Activated naive CD4-positive, alpha-beta T cell treated with Interleukin-2 at 50 U/mL for 16 hours (primary cell): ENCODE results near the gene NADSYN1.
"Not testable (repeated sequence)": the region's sequence is repeated elsewhere in the genome, so short reads cannot be mapped to it uniquely, and the experiment has no call there.

Source experiments
- DNase-seq: peaks from one replicate; pipeline ENCODE4 v3.0.0-alpha.2; 2020

NADSYN1 gene

GRCh38 chr11:71495286-71496230, 42.6 kb downstream of the NADSYN1 start:
- DNase-seq, result no peak

- no peak for DNase-seq
Measured at GRCh38 chr11:71496421-71496820, 43.4 kb downstream of the NADSYN1 start.

- DNase-seq, result no peak
Measured at GRCh38 chr11:71498091-71498490, 45.1 kb downstream of the NADSYN1 start.

- DNase-seq, result no peak
Measured at GRCh38 chr11:71499125-71499524, 46.1 kb downstream of the NADSYN1 start.

GRCh38 chr11:71499546-71499945, 46.5 kb downstream of the NADSYN1 start:
- DNase-seq, result no peak

- no peak for DNase-seq
Measured at GRCh38 chr11:71500601-71501021, 47.6 kb downstream of the NADSYN1 start.

GRCh38 chr11:71501071-71501985, 48.3 kb downstream of the NADSYN1 start:
- no peak for DNase-seq

GRCh38 chr11:71502026-71502425, 49.0 kb downstream of the NADSYN1 start:
- no peak for DNase-seq

- no peak for DNase-seq
Measured at GRCh38 chr11:71502871-71503435, 50.0 kb downstream of the NADSYN1 start.

GRCh38 chr11:71504531-71504930, 51.5 kb downstream of the NADSYN1 start:
- no peak for DNase-seq

- no peak for DNase-seq
Measured at GRCh38 chr11:71505001-71505400, 52.0 kb downstream of the NADSYN1 start.

- DNase-seq, result no peak
Measured at GRCh38 chr11:71505781-71506180, 52.8 kb downstream of the NADSYN1 start.

- DNase-seq, result no peak
Measured at GRCh38 chr11:71507102-71507501, 54.1 kb downstream of the NADSYN1 start.

- no peak for DNase-seq
Measured at GRCh38 chr11:71518506-71519471, 65.8 kb downstream of the NADSYN1 start.

- no peak for DNase-seq
Measured at GRCh38 chr11:71519546-71519945, 66.5 kb downstream of the NADSYN1 start.

- no peak for DNase-seq
Measured at GRCh38 chr11:71525188-71525937, 72.4 kb downstream of the NADSYN1 start.

GRCh38 chr11:71525938-71526495, 73.0 kb downstream of the NADSYN1 start:
- no peak for DNase-seq

- DNase-seq, result not testable (repeated sequence)
Measured at GRCh38 chr11:71526796-71527575, 74.0 kb downstream of the NADSYN1 start, which contains the start of gene KRTAP5-7. TSS of gene KRTAP5-7 (plus strand) at chr11:71527267. CDS start at chr11:71527301, 34 bp downstream.

GRCh38 chr11:71527576-71528210, 74.7 kb downstream of the NADSYN1 start:
- DNase-seq, result no peak
